HG03135 (cell line): Measurements from ENCODE around the gene SNIP1.
"Not testable (repeated sequence)": the region's sequence is repeated elsewhere in the genome, so short reads cannot be mapped to it uniquely, and the experiment has no call there.

Experiments
- ATAC-seq: cut with Tn5 transposase; IDR thresholded peaks from one replicate; pipeline ENCODE4 v1.9.1; 2021; ENCODE audit warnings: mild to moderate bottlenecking, moderate library complexity; ENCODE audit not compliant: unreplicated experiment

The SNIP1 gene

GRCh38 chr1:37553927-37554808 is at the start of gene SNIP1:
SNIP1 (minus strand) TSS chr1:37554293; CDS start chr1:37554229, 64 bp downstream.
- ATAC-seq: peak; percentile 81

GRCh38 chr1:37602750-37603694 is 48.9 kb upstream of the SNIP1 start:
- ATAC-seq: no peak

GRCh38 chr1:37601441-37601840 is 47.3 kb upstream of the SNIP1 start:
- ATAC-seq: no peak

GRCh38 chr1:37599940-37600339 is 45.8 kb upstream of the SNIP1 start:
- ATAC-seq: no peak

- no peak for ATAC-seq
Measured at GRCh38 chr1:37596182-37596667, 42.1 kb upstream of the SNIP1 start.

GRCh38 chr1:37595440-37596181 is 41.5 kb upstream of the SNIP1 start, which contains the start of gene GNL2:
GNL2 (minus strand) TSS chr1:37595937; CDS start chr1:37595822, 115 bp downstream.
- ATAC-seq: peak; percentile 93

GRCh38 chr1:37593726-37594125 is 39.6 kb upstream of the SNIP1 start:
- no peak for ATAC-seq

- no peak for ATAC-seq
Measured at GRCh38 chr1:37588939-37589338, 34.8 kb upstream of the SNIP1 start.

GRCh38 chr1:37584544-37584943 is 30.5 kb upstream of the SNIP1 start:
- not testable (repeated sequence) for ATAC-seq

- no peak for ATAC-seq
Measured at GRCh38 chr1:37575692-37576091, 21.6 kb upstream of the SNIP1 start.

GRCh38 chr1:37574834-37575480 is 20.9 kb upstream of the SNIP1 start:
- ATAC-seq: no peak

GRCh38 chr1:37570528-37571334 is 16.6 kb upstream of the SNIP1 start:
- no peak for ATAC-seq

- ATAC-seq: no peak
Measured at GRCh38 chr1:37567023-37567422, 12.9 kb upstream of the SNIP1 start.

- no peak for ATAC-seq
Measured at GRCh38 chr1:37564892-37565291, 10.8 kb upstream of the SNIP1 start.

GRCh38 chr1:37562984-37563383 is 8.9 kb upstream of the SNIP1 start:
- no peak for ATAC-seq

GRCh38 chr1:37561133-37562132 is 7.3 kb upstream of the SNIP1 start:
- ATAC-seq: no peak

GRCh38 chr1:37560401-37561132 is 6.5 kb upstream of the SNIP1 start:
- no peak for ATAC-seq
